Measurements from ENCODE around the gene EVC.

GRCh38 chr4:5751666-5752375 is 40.8 kb downstream of the EVC start:
- no peak for TF ChIP-seq POLR2AphosphoS5 (IDR thresholded peaks at IDR 0.05; ENCODE audit: low read depth, low read length)
- no peak for TF ChIP-seq POLR2A (IDR thresholded peaks at IDR 0.05; ENCODE audit: low read depth, low read length)
